ENCODE results near the gene CARS2. TPM values are rescaled to one million over a fixed set of nuclear protein-coding genes. Genes with fewer than 3 reads are reported as not detected.

The CARS2 gene
- total and polyA plus RNA-seq, 2 of the 8 experiments (the other 6 are each of a cell fraction or from before 2014, with no cell fraction given), result 47.7 to 55.9 TPM

DNA sequence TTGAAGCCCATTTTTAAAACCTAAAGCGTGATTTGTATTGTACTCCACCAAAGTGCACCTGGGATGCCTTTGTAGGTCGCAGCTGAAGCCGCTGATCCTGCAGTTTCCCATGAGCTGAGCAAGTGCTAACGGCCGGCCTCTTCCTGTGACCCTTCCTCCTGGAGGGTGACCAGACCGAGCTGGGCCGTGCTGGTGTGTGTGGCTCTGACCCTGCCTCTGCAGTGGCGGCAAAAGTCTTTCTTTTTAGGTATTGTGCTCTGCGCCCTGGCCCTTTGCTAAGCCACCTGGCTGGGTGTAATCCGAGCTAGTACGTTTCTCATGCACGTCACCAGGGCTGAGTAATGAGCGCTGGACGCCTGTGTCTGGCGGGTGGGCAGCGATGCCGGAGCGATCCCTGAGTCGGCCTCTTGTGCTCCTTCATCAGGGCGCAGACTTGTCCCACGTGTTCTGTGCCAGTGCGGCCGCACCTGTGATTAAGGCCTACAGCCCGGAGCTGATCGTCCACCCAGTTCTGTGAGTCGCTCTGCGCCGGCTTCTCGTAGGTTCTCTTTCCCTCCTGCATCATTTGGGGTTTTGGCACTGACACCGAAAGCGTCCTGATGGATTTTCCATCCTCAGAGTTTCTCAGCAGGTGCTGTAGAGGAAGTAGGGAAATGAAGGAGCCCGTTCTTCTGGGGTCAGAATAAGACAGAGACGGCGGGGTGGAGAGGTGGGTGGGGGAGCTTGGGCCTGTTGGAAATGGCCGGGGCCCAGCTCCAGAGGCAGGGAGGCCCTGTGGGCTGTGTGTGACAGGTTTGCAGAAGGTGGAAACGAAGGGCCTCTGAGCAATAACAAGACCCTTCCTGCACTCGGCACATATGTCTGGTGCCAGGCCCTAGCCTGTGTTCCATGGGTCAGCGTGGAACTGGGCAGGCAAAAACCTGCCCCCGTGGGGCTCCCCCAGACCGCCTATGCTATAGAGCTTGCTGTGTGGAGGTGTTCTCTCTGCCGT, 80.9 kb downstream of the CARS2 start:
- Histone ChIP-seq H4K20me1 (replicated peaks in 1 of 2; ENCODE audit: control insufficient read depth in 1 of 2, insufficient read depth in 2 of 2, low read length in 2 of 2) (peaks cover 9 to 29% of the 10 kb centered on the region in 2 experiments), H3K79me1 (ENCODE audit: low read depth, low read length) (peaks cover 13% of the 10 kb centered on the region), H3K4me1 (replicated peaks in 1 of 4; ENCODE audit: control insufficient read depth in 3 of 4, insufficient read depth in 4 of 4, low read length in 3 of 4) (no peaks in the 10 kb centered on the region; a peak in 1 of 7 replicates), H2BK20ac (ENCODE audit: low read length) (no peak overlapping the region), H4K8ac (ENCODE audit: extremely low read depth, insufficient read depth, low read length) (peak overlapping the region; percentile 79), H3K14ac (ENCODE audit: insufficient read length) (no peak overlapping the region), H3K18ac (ENCODE audit: extremely low read depth, low read length) (no peak overlapping the region), H2AK5ac (ENCODE audit: low read depth, low read length) (0 out of 2 replicates have a peak overlapping the region, but pooled peaks have one; percentile 60), H3K23ac (ENCODE audit: insufficient read length) (no peak overlapping the region), H4K5ac (ENCODE audit: insufficient read length, low read depth, low read length) (no peak overlapping the region), H3K56ac (replicated peaks; ENCODE audit: insufficient read length, low read depth, low read length) (no peak overlapping the region), H3K4me3 (ENCODE audit: extremely low read depth in 1 of 4, insufficient read depth in 2 of 4, low read depth in 3 of 4, low read length in 4 of 4) (no peak overlapping the region), H2BK5ac (ENCODE audit: low read depth, low read length) (no peak overlapping the region), H3K36me3 (ENCODE audit: control insufficient read depth in 2 of 4, insufficient read depth in 4 of 4, low read length in 3 of 4) (peaks cover 0 to 12% (median 7%) of the 10 kb centered on the region in 4 experiments; a peak in 4 of 8 replicates), H2BK12ac (ENCODE audit: low read depth, low read length) (no peak overlapping the region), H3K27ac (ENCODE audit: low read depth, low read length) (no peak overlapping the region), H2BK120ac (replicated peaks; ENCODE audit: low read depth, low read length) (no peak overlapping the region), H3K4me2 (ENCODE audit: insufficient read depth in 1 of 2, low read depth in 2 of 2, low read length in 2 of 2) (no peak overlapping the region), H3K9ac (replicated peaks in 1 of 4; ENCODE audit: extremely low read depth in 1 of 4, low read depth in 3 of 4, low read length in 3 of 4) (no peak overlapping the region), H3K23me2 (ENCODE audit: low read depth, low read length) (no peaks in the 10 kb centered on the region), H3K27me3 (replicated peaks in 1 of 4; ENCODE audit: control insufficient read depth in 3 of 4, extremely low read depth in 1 of 4, insufficient read depth in 3 of 4, low read length in 3 of 4) (no peaks in the 10 kb centered on the region), H4K91ac (replicated peaks; ENCODE audit: insufficient read length, low read length) (no peak overlapping the region), H2BK15ac (ENCODE audit: low read length) (no peak overlapping the region), H3K9me3 (ENCODE audit: insufficient read depth in 2 of 2, low read depth in 1 of 2, low read length in 1 of 2) (no peaks in the 10 kb centered on the region), H3K79me2 (ENCODE audit: control insufficient read depth in 1 of 2, insufficient read depth in 2 of 2, low read length in 2 of 2) (peaks cover 3 to 76% of the 10 kb centered on the region in 2 experiments), H2AFZ (ENCODE audit: low read length) (no peak overlapping the region), H3K4ac (replicated peaks; ENCODE audit: insufficient read length, low read depth, low read length) (no peak overlapping the region)
- WGBS, 2 experiments (ENCODE audit: extremely low coverage in 1 of 2, insufficient coverage in 1 of 2, insufficient read length in 1 of 2, insufficient replicate concordance in 2 of 2, low coverage in 1 of 2, low lambda C conversion rate in 2 of 2, missing lambda C conversion rate in 1 of 2), result 92% methylated on average over 40 of the region's 41 CpGs; no CpG with 5 or more reads in 1 of the 2 experiments
- ChIA-PET POLR2A (ENCODE audit: partially characterized antibody) (interaction anchor here (0.5 to 1.7 kb wide), 5 partner anchors 9 to 55 kb away, joined by 3 to 5 read pairs (median 3); no protein-coding TSS in a partner anchor), CTCF (ENCODE audit: partially characterized antibody) (interaction anchor here (0.9 to 4.9 kb wide), 8 partner anchors 10 to 59 kb away, joined by 3 to 23 read pairs (median 3); partner anchors contain the start of gene NAXD)
- FAIRE-seq, result no peak
- DNase-seq (ENCODE audit: low read depth in 1 of 2, low spot score in 2 of 2), result peak in 1 of 2 experiments; percentile 43
- TF ChIP-seq, protein P1, sequence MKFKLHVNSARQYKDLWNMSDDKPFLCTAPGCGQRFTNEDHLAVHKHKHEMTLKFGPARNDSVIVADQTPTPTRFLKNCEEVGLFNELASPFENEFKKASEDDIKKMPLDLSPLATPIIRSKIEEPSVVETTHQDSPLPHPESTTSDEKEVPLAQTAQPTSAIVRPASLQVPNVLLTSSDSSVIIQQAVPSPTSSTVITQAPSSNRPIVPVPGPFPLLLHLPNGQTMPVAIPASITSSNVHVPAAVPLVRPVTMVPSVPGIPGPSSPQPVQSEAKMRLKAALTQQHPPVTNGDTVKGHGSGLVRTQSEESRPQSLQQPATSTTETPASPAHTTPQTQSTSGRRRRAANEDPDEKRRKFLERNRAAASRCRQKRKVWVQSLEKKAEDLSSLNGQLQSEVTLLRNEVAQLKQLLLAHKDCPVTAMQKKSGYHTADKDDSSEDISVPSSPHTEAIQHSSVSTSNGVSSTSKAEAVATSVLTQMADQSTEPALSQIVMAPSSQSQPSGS (IDR thresholded peaks at IDR 0.05; ENCODE audit: low read length), result no peak
- no peak for TF ChIP-seq HDAC2 (IDR thresholded peaks at IDR 0.05; ENCODE audit: borderline replicate concordance in 1 of 2, low read depth in 2 of 2, low read length in 2 of 2)
- TF ChIP-seq NANOG (IDR thresholded peaks at IDR 0.05; ENCODE audit: insufficient read depth, low read depth, low read length, poor library complexity, severe bottlenecking), result no peak
- no peak for TF ChIP-seq BRCA1 (IDR thresholded peaks at IDR 0.05; ENCODE audit: low read depth, low read length)
- TF ChIP-seq EP300 (IDR thresholded peaks at IDR 0.05; ENCODE audit: borderline replicate concordance in 1 of 2, low read depth in 2 of 2, low read length in 2 of 2), result no peak
- TF ChIP-seq SRF (IDR thresholded peaks at IDR 0.05; ENCODE audit: low read depth, low read length), result no peak
- TF ChIP-seq RFX5 (IDR thresholded peaks at IDR 0.05; ENCODE audit: borderline replicate concordance, low read depth, low read length), result no peak

Data from H1 (cell line).